Measurements from ENCODE around the gene BCAS3. TPM values are rescaled to one million over a fixed set of nuclear protein-coding genes. Genes with fewer than 3 reads are reported as not detected.

The BCAS3 gene
- total and polyA plus RNA-seq, 2 donors (not counting 1 experiment from before 2014, with no cell fraction given), result 13.9 to 73.4 TPM

GRCh38 chr17:61280338-61280737 is 602.7 kb downstream of the BCAS3 start:
- no peak for ATAC-seq (ENCODE audit: low read depth)
- intact Hi-C loops (cut with micrococcal nuclease), result no loop called here
- H3K9me3 Mint-ChIP-seq (ENCODE audit: insufficient read depth), result no peaks in the 10 kb centered on the region
- H3K9ac ChIP-seq (ENCODE audit: low read length), result no peak overlapping the region
- no peak overlapping the region for H3K27ac ChIP-seq (ENCODE audit: low read length in 2 of 2)
- ChIA-PET POLR2A (no interaction called here), CTCF (no interaction called here)
- no peak overlapping the region for H2AFZ ChIP-seq (ENCODE audit: insufficient read depth, low read depth, low read length, poor library complexity, severe bottlenecking)
- H3K27me3 ChIP-seq (replicated peaks in 1 of 4; ENCODE audit: control extremely low read depth in 1 of 4, control insufficient read depth in 3 of 4, insufficient read depth in 4 of 4, low read length in 3 of 4), result no peaks in the 10 kb centered on the region
- H3K4me1 ChIP-seq (ENCODE audit: control insufficient read depth in 2 of 2, insufficient read depth in 2 of 2, low read length in 2 of 2), result peaks cover 5 to 9% of the 10 kb centered on the region in 2 donors
- H3K27ac Mint-ChIP-seq, result no peak overlapping the region
- H4K20me1 ChIP-seq (ENCODE audit: control insufficient read depth, insufficient read depth, low read length, poor library complexity, severe bottlenecking), result no peaks in the 10 kb centered on the region
- H3K4me3 Mint-ChIP-seq, result no peak overlapping the region
- H3K4me2 ChIP-seq (replicated peaks; ENCODE audit: low read depth, low read length, poor library complexity, severe bottlenecking), result no peak overlapping the region
- no peak overlapping the region for H3K4me3 ChIP-seq (ENCODE audit: control extremely low read depth in 1 of 5, extremely low read depth in 1 of 5, insufficient read depth in 1 of 5, low read depth in 2 of 5, low read length in 4 of 5)
- no peaks in the 10 kb centered on the region for H3K79me2 ChIP-seq (ENCODE audit: control insufficient read depth, insufficient read depth, low read length)
- no peaks in the 10 kb centered on the region for H3K27me3 Mint-ChIP-seq
- H3K9me3 ChIP-seq (ENCODE audit: control extremely low read depth in 1 of 3, control insufficient read depth in 2 of 3, insufficient read depth in 1 of 3, low read length in 2 of 3), result peaks cover 0 to 5% (median 0%) of the 10 kb centered on the region in 3 donors
- no peaks in the 10 kb centered on the region for H3K36me3 ChIP-seq (replicated peaks in 1 of 2; ENCODE audit: control extremely low read depth in 1 of 2, control insufficient read depth in 1 of 2, extremely low read depth in 1 of 2, insufficient read depth in 2 of 2, low read length in 1 of 2)
- peaks cover 9% of the 10 kb centered on the region for H3K4me1 Mint-ChIP-seq
- TF ChIP-seq EZH2 (IDR thresholded peaks at IDR 0.05; ENCODE audit: borderline replicate concordance, insufficient read depth, low read depth, low read length, poor library complexity, severe bottlenecking), result no peak
- no peak for DNase-seq

- peaks cover 0 to 5% (median 0%) of the 10 kb centered on the region in 3 donors for H3K9me3 ChIP-seq (ENCODE audit: control extremely low read depth in 1 of 3, control insufficient read depth in 2 of 3, insufficient read depth in 1 of 3, low read length in 2 of 3)
- no CpG with 5 or more reads among the region's 3 CpGs for WGBS (ENCODE audit: insufficient coverage)
- Mint-ChIP-seq H3K4me3 (no peak overlapping the region), H3K9me3 (ENCODE audit: insufficient read depth) (no peaks in the 10 kb centered on the region), H3K27me3 (no peaks in the 10 kb centered on the region), H3K27ac (no peak overlapping the region), H3K4me1 (peaks cover 9% of the 10 kb centered on the region)
- H3K36me3 ChIP-seq (replicated peaks in 1 of 2; ENCODE audit: control extremely low read depth in 1 of 2, control insufficient read depth in 1 of 2, extremely low read depth in 1 of 2, insufficient read depth in 2 of 2, low read length in 1 of 2), result no peaks in the 10 kb centered on the region
- H3K4me2 ChIP-seq (replicated peaks; ENCODE audit: low read depth, low read length, poor library complexity, severe bottlenecking), result no peak overlapping the region
- no peaks in the 10 kb centered on the region for H4K20me1 ChIP-seq (ENCODE audit: control insufficient read depth, insufficient read depth, low read length, poor library complexity, severe bottlenecking)
- TF ChIP-seq CTCF (IDR thresholded peaks at IDR 0.05), result no peak
- no peak for TF ChIP-seq EZH2 (IDR thresholded peaks at IDR 0.05; ENCODE audit: borderline replicate concordance, insufficient read depth, low read depth, low read length, poor library complexity, severe bottlenecking)
- peaks cover 5 to 9% of the 10 kb centered on the region in 2 donors for H3K4me1 ChIP-seq (ENCODE audit: control insufficient read depth in 2 of 2, insufficient read depth in 2 of 2, low read length in 2 of 2)
- H3K79me2 ChIP-seq (ENCODE audit: control insufficient read depth, insufficient read depth, low read length), result no peaks in the 10 kb centered on the region
- H2AFZ ChIP-seq (ENCODE audit: insufficient read depth, low read depth, low read length, poor library complexity, severe bottlenecking), result no peak overlapping the region
- CTCF ChIA-PET, result no interaction called here
- H3K27ac ChIP-seq (ENCODE audit: low read length in 2 of 2), result no peak overlapping the region
- ATAC-seq (ENCODE audit: low read depth) (no peak), DNase-seq (no peak)
- intact Hi-C loops (cut with micrococcal nuclease), result no loop called here
- POLR2A ChIA-PET, result no interaction called here
- H3K4me3 ChIP-seq (ENCODE audit: control extremely low read depth in 1 of 5, extremely low read depth in 1 of 5, insufficient read depth in 1 of 5, low read depth in 2 of 5, low read length in 4 of 5), result no peak overlapping the region
- H3K27me3 ChIP-seq (replicated peaks in 1 of 4; ENCODE audit: control extremely low read depth in 1 of 4, control insufficient read depth in 3 of 4, insufficient read depth in 4 of 4, low read length in 3 of 4), result no peaks in the 10 kb centered on the region
- no peak overlapping the region for H3K9ac ChIP-seq (ENCODE audit: low read length)
These were observed 603.2 kb downstream of the BCAS3 start for GRCh38 chr17:61280851-61281250.
